HG02885 (cell line): ENCODE results near the gene PRDM4.
"Not testable (repeated sequence)": the region's sequence is repeated elsewhere in the genome, so short reads cannot be mapped to it uniquely, and the experiment has no call there.

ENCODE experiments used
- ATAC-seq: cut with Tn5 transposase; IDR thresholded peaks from one replicate; pipeline ENCODE4 v1.9.1; 2021; ENCODE audit warnings: mild to moderate bottlenecking; ENCODE audit not compliant: unreplicated experiment, poor library complexity

Gene PRDM4

DNA sequence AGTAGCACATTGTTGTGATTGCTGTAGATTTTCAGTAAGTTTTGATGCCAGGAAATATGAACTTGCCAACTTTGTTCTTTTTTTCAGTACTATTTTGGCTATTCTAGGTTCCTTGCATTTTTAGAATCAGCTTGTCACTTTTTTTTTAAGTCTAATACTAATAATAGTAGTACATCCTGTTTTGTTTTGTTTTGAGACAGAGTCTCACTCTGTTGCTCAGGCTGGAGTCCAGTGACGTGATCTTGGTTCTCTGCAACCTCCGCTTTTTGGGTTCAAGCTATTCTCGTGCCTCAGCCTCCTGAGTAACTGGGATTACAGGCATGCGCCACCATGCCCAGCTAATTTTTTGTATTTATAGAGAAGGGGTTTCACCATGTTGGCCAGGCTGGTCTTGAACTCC, 58.8 kb downstream of the PRDM4 start:
- ATAC-seq, result no peak

DNA sequence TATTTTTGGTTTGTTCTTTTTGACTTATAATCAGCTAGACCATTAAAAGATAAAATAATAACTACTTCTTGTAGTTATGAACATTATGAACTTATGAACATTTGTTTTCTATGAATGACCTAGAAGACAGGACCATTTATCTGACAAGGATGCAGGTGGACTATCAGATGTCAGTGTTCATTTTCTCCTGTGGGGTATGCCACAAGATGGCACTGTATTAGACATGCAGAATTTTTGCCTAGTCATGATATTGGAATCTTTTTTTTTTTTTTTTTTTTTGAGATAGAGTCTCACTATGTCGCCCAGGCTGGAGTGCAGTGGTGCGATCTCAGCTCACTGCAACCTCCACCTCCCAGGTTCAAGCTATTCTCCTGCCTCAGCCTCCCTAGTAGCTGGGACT, 65.2 kb downstream of the PRDM4 start:
- ATAC-seq, result not testable (repeated sequence)

- ATAC-seq, result peak; percentile 91
Observed at GRCh38 chr12:107685360-107686248, 75.3 kb downstream of the PRDM4 start, which contains the start of gene PWP1. TSS of gene PWP1 (plus strand) at chr12:107685799. CDS start at chr12:107685900, 101 bp downstream.

GRCh38 chr12:107684990-107685359, 76.0 kb downstream of the PRDM4 start:
- no peak for ATAC-seq

GRCh38 chr12:107684029-107684795, 76.7 kb downstream of the PRDM4 start:
- ATAC-seq, result no peak
